HG03025 (cell line): ENCODE results near the gene MORC4.

Source experiments
- ATAC-seq: cut with Tn5 transposase; IDR thresholded peaks from one replicate; pipeline ENCODE4 v1.9.1; 2021; ENCODE audit warnings: mild to moderate bottlenecking, moderate library complexity; ENCODE audit not compliant: unreplicated experiment, low FRiP score

MORC4 gene

GRCh38 chrX:106954041-106954440, 46.0 kb downstream of the MORC4 start:
- no peak for ATAC-seq

DNA sequence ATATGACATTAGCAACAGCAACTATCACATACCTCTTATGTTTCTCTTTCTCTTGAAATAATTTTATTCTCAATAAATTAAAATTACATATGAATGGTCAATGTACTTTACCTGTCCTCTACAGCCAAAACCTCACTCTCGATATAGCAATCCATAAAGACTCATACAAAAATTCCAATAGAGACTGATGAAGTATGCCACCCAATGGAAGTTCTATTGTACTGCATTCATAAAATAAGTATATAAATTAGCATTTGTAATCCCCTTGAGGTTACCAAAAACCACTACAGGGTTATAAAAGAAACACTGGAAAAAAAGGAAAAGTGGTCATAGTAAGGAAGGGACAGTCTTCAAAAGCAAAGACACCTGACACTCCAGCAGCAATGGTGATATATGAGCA, 47.0 kb downstream of the MORC4 start:
- no peak for ATAC-seq

DNA sequence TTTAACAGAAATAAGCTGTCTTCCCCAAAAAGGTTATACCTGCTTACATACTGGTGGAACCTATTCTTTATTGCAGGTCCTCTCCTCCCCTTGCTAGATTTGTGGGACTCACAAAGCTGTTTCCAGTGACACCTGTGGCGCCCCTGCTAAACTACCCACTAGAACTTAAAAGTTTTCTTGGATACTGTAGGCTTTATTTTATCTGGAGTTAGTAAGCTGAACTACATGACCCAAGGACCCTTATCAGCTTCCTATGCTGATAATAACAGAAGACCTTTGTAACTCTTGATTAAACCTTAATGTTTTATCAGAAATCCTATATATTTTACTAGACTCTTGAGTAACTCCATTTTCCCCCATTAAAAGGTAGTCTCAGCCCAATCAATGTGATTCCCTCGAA, 47.5 kb downstream of the MORC4 start:
- ATAC-seq: no peak

- no peak for ATAC-seq
Observed at GRCh38 chrX:106952089-106952488, 47.9 kb downstream of the MORC4 start.

DNA sequence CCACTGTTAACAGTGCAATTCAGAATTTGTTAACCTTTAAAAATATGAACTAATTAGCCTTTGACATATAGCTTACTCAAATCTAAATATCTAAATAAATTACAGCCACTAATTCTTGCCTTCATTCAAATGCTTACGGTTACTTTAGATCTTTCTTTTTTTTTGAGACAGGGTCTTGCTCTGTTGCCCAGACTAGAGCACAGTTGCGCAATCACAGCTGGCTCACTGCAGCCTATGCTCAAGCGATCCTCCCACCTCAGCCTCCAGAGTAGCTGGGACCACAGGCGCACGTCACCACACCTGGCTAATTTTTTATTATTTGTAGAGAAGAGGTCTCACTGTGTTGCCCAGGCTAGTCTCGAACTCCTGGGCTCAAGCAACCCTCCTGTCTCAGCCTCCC, 48.8 kb downstream of the MORC4 start:
- no peak for ATAC-seq

- ATAC-seq: no peak
Observed at GRCh38 chrX:106950381-106950780, 49.6 kb downstream of the MORC4 start.

GRCh38 chrX:106949366-106949765, 50.6 kb downstream of the MORC4 start:
- no peak for ATAC-seq

DNA sequence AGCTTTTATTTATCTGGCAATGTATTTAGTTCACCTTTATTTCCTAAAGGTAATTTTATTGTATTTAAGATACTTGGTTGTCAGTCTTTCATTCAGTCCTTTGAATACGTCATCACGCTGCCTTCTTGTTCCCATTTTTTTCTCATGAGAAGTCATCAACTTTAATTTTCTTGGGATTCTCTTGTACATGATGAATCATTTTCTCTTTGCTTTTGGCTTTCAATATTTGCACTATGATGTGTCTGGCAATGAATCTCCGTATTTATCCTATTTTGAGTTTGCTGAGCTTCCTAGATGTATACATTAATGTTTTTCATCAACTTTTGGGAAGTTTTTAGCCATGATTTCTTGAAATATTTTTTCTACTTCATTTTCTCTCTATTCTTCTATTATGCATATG, 51.4 kb downstream of the MORC4 start:
- no peak for ATAC-seq

- ATAC-seq: no peak
Observed at GRCh38 chrX:106946464-106946863, 53.5 kb downstream of the MORC4 start.

DNA sequence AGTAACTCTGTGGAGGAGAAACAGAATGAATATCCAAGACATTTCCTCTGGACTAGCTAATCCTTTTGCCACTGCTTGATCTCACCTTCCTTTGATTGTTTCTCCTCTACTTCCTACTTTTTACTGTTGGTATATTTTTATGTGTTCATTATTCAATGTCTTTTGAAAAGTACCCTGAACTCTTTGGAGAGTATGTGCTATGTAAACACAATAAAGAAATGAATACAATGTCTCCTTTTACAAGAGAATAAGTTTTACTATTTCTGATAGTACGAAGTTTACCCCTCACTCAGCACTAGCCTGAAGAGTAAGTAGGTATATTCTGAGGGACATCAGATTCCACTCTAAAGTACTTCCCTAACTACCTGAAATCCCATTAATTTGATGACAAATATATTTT, 59.9 kb downstream of the MORC4 start:
- no peak for ATAC-seq

GRCh38 chrX:106939566-106939965, 60.4 kb downstream of the MORC4 start:
- ATAC-seq: no peak

GRCh38 chrX:106936246-106936645, 63.8 kb downstream of the MORC4 start:
- no peak for ATAC-seq

- ATAC-seq: no peak
Observed at GRCh38 chrX:106935175-106935574, 64.8 kb downstream of the MORC4 start.

GRCh38 chrX:106933538-106933961, 66.5 kb downstream of the MORC4 start:
- ATAC-seq: no peak

DNA sequence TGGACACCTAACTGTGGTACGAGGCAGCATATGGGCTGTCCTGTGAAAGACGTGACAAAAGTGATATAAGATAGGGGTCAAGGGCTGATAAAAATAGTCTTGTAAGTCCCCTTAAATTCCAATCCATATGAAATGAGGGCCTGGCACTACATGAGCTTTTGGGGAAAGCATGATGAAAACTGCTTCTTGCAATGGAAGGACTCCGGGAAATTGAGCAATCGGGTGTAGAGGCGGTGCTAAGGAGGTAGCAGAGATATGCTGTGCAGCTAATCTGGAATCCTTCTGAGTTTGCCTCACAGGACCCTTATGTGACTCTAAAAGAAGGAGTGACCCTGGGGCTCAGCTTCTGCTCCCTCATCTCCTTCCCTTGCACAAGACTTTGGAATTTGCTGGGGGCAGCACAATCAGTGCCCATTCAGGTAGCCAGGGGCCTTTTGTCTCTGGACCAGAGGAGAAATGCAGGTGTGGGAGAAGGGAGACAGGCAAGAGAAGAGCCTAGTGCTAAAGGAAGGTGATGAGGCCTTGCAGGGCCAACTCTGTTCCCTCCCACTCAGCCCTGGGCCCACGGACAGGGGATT, 67.0 kb downstream of the MORC4 start:
- no peak for ATAC-seq

DNA sequence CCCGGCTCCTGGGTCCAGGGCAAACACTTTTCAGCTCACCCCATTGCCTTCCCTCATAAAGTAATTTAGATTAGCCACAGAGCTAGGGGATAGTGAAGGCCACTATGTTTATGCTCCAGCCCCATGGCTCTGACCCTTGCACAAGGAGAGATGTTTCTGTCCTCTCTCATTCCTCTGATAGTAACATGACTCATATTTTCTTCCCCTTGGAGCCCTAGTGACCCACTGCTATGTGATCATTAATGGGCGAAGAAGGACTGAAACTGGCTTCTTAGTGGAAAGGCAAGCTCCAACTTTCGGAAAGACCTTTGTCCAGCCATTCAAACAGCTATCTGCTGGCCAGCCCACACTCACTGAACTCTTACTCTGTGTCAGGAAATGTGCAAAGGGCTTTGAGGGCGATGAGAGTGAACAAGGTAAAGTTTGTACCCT, 67.5 kb downstream of the MORC4 start:
- ATAC-seq: no peak

- no peak for ATAC-seq
Observed at GRCh38 chrX:106931831-106932491, 68.1 kb downstream of the MORC4 start.

DNA sequence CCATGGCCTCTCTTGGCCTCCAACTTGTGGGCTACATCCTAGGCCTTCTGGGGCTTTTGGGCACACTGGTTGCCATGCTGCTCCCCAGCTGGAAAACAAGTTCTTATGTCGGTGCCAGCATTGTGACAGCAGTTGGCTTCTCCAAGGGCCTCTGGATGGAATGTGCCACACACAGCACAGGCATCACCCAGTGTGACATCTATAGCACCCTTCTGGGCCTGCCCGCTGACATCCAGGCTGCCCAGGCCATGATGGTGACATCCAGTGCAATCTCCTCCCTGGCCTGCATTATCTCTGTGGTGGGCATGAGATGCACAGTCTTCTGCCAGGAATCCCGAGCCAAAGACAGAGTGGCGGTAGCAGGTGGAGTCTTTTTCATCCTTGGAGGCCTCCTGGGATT, 71.8 kb downstream of the MORC4 start:
- no peak for ATAC-seq

GRCh38 chrX:106927700-106928099, 72.3 kb downstream of the MORC4 start:
- ATAC-seq: no peak

DNA sequence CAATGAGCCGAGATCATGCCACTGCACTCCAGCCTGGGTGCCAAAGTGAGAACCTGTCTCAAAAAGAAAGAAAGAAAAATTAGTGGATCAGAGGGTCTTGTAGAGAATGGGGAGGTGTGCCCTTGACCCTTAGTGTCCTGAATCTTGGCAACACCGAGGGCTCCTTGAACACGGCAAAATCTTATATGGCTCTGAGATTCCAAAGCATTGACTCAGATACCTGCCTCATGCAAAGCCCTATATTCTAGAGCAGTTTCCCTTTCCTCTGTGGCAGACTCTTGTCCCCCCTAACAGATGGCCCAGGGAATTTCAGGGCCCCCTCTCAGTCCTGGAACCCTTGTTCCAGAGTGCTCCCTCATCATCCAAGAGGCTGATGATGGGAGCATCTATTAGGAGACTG, 73.0 kb downstream of the MORC4 start:
- no peak for ATAC-seq

DNA sequence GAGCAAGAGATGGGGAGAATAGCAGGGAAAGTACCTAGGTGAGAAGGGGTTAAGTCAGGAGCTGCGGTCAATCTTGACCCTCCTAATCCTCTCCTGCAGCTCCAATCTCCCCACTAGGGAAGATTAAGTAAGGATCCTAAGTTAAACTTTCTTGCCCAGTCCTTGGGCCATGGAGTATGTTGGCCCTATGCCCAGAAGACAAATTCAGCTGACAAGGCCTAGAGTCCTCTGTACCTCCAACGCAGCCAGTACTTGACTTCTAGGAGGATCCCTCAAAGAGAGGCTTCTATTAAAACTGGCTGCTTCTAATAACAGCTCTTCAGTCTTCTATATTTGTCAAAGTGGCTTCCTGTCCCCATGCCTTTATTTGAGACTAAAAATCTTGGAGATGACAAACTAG, 78.4 kb downstream of the MORC4 start:
- no peak for ATAC-seq

- no peak for ATAC-seq
Observed at GRCh38 chrX:106919932-106920452, 80.0 kb downstream of the MORC4 start, which contains the start of gene CLDN2. TSS of gene CLDN2 (plus strand) at chrX:106920402. CDS start at chrX:106928229, 7,827 bp downstream.
